ENCODE measurements around the gene SSH2.

- TF ChIP-seq POLR2A (IDR thresholded peaks at IDR 0.05) = no peak
- no peak for TF ChIP-seq CTCF (IDR thresholded peaks at IDR 0.05 in 4 of 5, conservative IDR thresholded peaks at IDR 0.05 in 1 of 5)
Observed at GRCh38 chr17:29885031-29885640, 44.9 kb downstream of the SSH2 start.
